Right renal cortex interstitium (tissue), 3 donors: ENCODE data around the gene PXDC1. TPM values are rescaled to one million over a fixed set of nuclear protein-coding genes. Genes with fewer than 3 reads are reported as not detected.
"Not testable (repeated sequence)": the region's sequence is repeated elsewhere in the genome, so short reads cannot be mapped to it uniquely, and the experiment has no call there.

Source experiments
- DNase-seq, 3 donors: peaks; one replicate each; pipeline ENCODE4 v3.0.0-alpha.2; 2013; ENCODE audit warnings: low read depth in 3 of 3, low spot score in 2 of 3
- polyA plus RNA-seq, 3 donors: library from polyadenylated mRNA; unstranded; fragments of 120-200 nt; gene quantifications; one replicate each; pipeline ENCODE4 v1.2.1, GENCODE V29; 2013; ENCODE audit not compliant: insufficient read length in 3 of 3

The PXDC1 gene
- polyA plus RNA-seq, 3 donors: 17.5 to 20.4 (median 19.3) TPM

GRCh38 chr6:3764516-3765335 lies 13.2 kb upstream of the PXDC1 start:
- no peak for DNase-seq

- DNase-seq: no peak
These were observed 11.3 kb upstream of the PXDC1 start for GRCh38 chr6:3762852-3763251.

- no peak for DNase-seq
These were observed 10.8 kb upstream of the PXDC1 start for GRCh38 chr6:3762359-3762758.

- DNase-seq: no peak
These were observed 10.4 kb upstream of the PXDC1 start for GRCh38 chr6:3761989-3762270.

- no peak for DNase-seq
These were observed 8.2 kb upstream of the PXDC1 start for GRCh38 chr6:3759646-3760232.

GRCh38 chr6:3758842-3759144 lies 7.3 kb upstream of the PXDC1 start:
- DNase-seq: no peak

GRCh38 chr6:3757998-3758841 lies 6.7 kb upstream of the PXDC1 start:
- DNase-seq: not testable (repeated sequence)

GRCh38 chr6:3757241-3757641 lies 5.7 kb upstream of the PXDC1 start:
- DNase-seq: no peak

- DNase-seq: no peak
These were observed 5.0 kb upstream of the PXDC1 start for GRCh38 chr6:3756546-3756945.

- no peak for DNase-seq
These were observed 4.4 kb upstream of the PXDC1 start for GRCh38 chr6:3755637-3756545.

GRCh38 chr6:3754776-3755175 lies 3.3 kb upstream of the PXDC1 start:
- DNase-seq: no peak

- not testable (repeated sequence) for DNase-seq
These were observed 2.7 kb upstream of the PXDC1 start for GRCh38 chr6:3754032-3754725.

GRCh38 chr6:3753228-3753835 lies 1.8 kb upstream of the PXDC1 start:
- no peak for DNase-seq

- DNase-seq: no peak
These were observed 1.2 kb upstream of the PXDC1 start for GRCh38 chr6:3752531-3753227.

GRCh38 chr6:3751730-3752530 lies 417 bp upstream of the PXDC1 start:
- peak in 1 of 3 donors; percentile 71 for DNase-seq

GRCh38 chr6:3750317-3751076 lies 1.0 kb downstream of the PXDC1 start:
- no peak for DNase-seq

- no peak for DNase-seq
These were observed 1.6 kb downstream of the PXDC1 start for GRCh38 chr6:3749977-3750316.
